22Rv1 (cell line): Measurements from ENCODE around the gene TMEM200A.

Experiments
- H3K27ac ChIP-seq: fragments of 450-650 bp; 2 replicates; pipeline ENCODE4 v1.5.1; 2017
- ZFX ChIP-seq: fragments of 450-650 bp; IDR thresholded peaks from 2 replicates; pipeline ENCODE4 v1.6.1; 2017; ENCODE audit warnings: antibody characterized with exemption, borderline replicate concordance
- TF ChIP-seq, protein P1 (sequence below): fragments of 450-650 bp; IDR thresholded peaks from 2 replicates; pipeline ENCODE4 v1.5.1; 2017; ENCODE audit warnings: mild to moderate bottlenecking

The TMEM200A gene

DNA sequence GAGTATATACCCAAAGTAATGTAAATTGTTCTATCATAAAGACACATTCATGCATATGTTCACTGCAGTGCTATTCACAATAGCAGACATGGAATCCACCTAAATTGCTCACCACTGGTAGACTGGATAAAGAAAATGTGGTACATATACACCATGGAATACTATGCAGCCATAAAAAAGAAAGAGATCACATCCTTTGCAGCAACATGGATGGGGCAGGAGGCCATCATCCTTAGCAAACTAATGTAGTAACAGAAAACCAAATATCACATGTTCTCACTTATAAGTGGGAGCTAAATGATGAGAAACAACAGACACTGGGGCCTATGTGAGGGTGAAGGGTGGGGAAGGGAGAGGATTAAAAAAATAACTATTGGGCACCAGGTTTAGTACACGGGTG lies 11.5 kb upstream of the TMEM200A start:
- TF ChIP-seq, protein P1, sequence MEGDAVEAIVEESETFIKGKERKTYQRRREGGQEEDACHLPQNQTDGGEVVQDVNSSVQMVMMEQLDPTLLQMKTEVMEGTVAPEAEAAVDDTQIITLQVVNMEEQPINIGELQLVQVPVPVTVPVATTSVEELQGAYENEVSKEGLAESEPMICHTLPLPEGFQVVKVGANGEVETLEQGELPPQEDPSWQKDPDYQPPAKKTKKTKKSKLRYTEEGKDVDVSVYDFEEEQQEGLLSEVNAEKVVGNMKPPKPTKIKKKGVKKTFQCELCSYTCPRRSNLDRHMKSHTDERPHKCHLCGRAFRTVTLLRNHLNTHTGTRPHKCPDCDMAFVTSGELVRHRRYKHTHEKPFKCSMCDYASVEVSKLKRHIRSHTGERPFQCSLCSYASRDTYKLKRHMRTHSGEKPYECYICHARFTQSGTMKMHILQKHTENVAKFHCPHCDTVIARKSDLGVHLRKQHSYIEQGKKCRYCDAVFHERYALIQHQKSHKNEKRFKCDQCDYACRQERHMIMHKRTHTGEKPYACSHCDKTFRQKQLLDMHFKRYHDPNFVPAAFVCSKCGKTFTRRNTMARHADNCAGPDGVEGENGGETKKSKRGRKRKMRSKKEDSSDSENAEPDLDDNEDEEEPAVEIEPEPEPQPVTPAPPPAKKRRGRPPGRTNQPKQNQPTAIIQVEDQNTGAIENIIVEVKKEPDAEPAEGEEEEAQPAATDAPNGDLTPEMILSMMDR, result no peak

DNA sequence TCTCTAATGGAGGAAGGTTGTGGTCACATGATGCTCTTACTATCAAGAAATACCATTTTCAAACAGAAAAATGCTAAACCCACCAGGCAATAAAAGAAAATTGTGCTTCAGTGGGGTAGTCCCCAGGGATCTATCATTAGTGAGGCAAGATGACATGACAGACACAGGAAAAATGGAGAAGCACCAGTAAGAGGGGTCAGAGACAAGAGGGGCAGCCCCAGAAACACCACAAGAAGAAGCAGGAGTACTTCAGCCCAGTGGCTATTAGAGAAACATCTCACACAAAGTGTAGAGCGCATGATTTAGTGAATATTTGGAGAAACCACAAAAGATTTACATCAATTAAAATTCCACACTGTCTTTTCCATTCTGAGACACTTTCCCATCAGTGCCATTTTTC lies 10.2 kb upstream of the TMEM200A start:
- H3K27ac ChIP-seq, result no peak overlapping the region
- TF ChIP-seq ZFX, result no peak
- TF ChIP-seq, protein P1, result no peak

More for the DNA sequence above, 11.5 kb upstream of the TMEM200A start:
- H3K27ac ChIP-seq, result no peak overlapping the region

DNA sequence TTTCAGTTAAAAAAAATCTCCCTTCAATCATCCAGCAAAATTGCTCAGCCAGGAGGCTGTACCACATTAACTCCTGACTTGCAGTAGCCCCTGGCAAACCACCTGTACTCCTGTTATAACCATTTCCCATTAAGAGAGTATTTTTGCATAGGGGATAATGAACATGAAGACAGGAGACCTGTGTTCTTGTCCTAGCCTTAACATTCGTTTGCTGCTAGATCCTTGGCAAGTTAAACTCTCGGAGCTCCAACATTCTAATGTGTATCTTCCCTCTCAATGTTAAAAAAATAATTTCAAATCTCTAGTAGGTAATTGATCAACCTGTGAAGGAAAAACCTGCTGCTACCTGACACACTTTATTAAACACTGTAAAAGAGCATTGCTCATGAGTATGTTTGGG lies 8.4 kb upstream of the TMEM200A start:
- TF ChIP-seq, protein P1, result no peak
- TF ChIP-seq ZFX, result no peak
- no peak overlapping the region for H3K27ac ChIP-seq

DNA sequence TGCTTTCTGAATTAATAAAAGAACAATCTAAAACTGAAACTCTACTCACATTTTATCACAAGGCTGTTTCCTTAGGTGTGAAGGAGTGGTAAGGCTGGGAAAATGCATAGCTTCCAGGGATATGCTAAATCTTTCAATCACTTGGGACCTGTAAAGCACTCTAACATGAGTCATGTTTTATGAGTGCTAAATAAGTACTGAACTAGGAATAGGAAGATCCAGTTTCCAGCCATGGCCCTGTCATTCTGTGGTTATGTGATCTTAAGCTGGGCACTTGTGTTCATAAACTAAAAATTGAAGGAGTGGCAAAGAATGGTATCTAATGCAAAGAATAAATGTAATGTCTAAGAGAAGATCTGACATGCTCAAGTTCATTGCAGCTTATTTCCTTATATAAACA lies 6.1 kb upstream of the TMEM200A start:
- no peak overlapping the region for H3K27ac ChIP-seq
- TF ChIP-seq, protein P1, result no peak
- no peak for TF ChIP-seq ZFX

DNA sequence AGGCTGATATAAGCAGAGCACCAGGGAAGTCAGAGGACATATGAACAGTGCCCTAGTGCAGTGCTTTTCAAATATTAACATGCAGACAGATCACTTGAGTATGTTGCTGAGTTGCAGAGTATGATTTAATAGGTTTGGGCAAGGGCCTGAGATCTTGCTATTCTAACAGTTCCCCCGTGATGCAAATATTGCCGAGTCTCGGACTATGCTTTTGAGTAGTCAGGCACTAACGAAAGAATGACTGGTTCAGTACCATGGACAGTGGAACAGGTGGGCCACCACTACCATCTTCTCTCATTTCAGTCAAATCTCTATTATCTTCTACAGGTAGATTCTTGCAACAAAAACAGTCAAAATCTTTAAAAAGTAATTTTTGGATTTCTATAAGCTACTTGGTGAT lies 3.7 kb upstream of the TMEM200A start:
- no peak for TF ChIP-seq ZFX
- TF ChIP-seq, protein P1, result no peak
- H3K27ac ChIP-seq, result no peak overlapping the region

DNA sequence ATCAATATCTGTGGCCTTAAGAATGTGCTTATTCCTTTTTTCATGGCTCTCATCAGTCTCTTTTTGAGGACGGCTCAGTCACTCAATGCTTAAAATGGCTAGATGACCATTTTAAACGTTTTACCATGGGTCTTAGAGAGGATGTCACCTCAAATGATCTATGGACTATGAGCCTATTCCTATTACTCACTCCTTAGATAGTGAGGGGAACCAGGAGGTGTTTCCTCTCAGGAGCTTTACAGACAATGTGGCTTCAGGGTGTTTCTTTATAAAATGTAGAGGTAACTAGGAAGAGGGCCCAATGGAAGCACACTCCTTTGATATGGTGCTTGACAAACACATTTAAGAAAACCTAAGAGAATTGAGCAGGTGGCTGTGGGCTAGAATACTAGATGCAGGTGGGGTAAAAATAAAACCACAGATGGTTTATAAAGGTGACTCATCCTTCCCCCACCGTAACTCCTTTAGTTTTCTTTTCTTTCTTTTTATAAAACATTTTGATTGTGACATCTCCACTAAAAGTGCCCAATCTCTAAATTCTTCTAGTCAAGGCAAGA lies 1.5 kb upstream of the TMEM200A start:
- no peak overlapping the region for H3K27ac ChIP-seq
- TF ChIP-seq, protein P1, result no peak
- TF ChIP-seq ZFX, result no peak

DNA sequence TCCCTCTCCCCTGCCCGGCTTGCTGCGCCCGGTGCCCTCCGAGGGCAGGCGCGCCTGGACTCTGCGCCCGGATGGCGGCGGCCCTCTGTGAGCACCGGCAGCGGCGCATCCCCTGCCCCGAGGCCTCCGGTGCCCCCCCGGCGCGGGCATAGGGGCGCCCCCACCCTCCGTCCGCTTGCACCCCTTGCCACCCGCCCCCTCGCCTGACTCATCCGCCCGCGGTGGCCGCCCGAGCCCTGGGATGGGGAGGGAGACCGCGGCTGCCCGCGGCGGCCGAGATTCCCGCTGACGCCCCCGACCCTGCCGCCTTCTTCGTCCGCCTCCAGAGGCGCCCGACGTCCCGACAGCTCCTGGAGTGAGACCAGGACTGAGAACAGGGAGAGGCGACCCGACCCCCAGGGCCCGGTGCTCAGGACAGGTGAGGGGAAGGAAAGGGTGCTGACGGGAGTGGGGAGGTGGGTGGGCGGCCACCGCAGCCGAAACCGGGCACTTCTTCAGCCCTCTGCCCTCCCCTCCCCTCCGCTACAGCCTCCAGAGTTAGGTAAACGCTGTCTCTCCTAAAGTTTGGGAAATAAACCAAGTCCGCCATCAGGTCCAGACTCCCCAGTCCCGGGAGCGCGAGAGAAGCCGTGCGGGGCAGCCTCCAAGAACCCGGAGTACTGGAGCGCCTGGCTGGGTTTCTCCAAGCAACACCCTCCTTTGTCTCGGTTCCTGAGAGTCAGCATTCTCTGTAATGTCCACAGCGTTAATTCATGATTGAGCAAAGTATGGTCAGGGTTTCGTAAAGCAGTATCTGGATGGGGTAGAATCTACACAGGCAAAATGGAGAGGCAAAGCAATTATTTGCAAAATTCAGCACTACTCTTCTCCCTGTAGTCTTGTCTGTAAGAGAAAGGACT lies 539 bp downstream of the TMEM200A start:
- no peak overlapping the region for H3K27ac ChIP-seq
- TF ChIP-seq, protein P1, result no peak
- no peak for TF ChIP-seq ZFX
